AG09309 (cell line): ENCODE results near the gene PDE9A.

Experiments used
- DNase-seq: peaks from one replicate; pipeline ENCODE4 v3.0.0-alpha.2; 2010; ENCODE audit warnings: low read depth
- H3K4me3 ChIP-seq: 2 replicates; pipeline ENCODE4 v1.5.1; 2011; ENCODE audit warnings: mild to moderate bottlenecking, low read depth, low read length, moderate library complexity; ENCODE audit not compliant: control insufficient read depth
- CTCF ChIP-seq: IDR thresholded peaks from 2 replicates; pipeline ENCODE4 v1.5.1; 2011; ENCODE audit warnings: mild to moderate bottlenecking, low read depth, low read length, inconsistent platforms; ENCODE audit not compliant: insufficient read depth, control insufficient read depth; ENCODE audit errors: missing control alignments

The PDE9A gene

GRCh38 chr21:42781971-42782722, 128.7 kb downstream of the PDE9A start:
- DNase-seq: no peak
- H3K4me3 ChIP-seq: no peak overlapping the region
- TF ChIP-seq CTCF: no peak

DNA sequence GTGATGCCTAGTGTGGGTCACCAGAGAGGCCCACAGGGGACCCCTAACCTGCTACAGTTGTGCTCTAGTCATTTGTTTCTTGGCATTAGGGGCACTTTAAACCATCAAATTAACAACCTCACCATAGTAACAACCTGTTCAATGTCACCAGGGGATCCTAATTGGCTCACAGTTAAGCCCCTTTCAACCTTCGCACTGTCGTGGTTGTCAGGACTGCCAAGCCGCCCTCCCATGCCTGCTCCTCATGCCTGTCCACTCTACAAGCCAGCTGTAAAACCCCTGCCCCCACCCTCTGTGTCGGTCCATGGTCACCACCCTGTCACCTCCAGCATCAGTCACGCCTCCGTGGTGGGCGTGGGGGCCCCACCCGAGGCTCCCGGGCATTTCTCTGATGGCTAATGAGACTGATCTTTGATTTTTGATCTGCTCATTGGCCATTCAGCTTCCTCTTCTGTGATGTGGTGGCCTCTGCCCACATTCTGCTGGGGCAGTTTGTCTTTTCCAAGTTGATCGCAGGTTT, 129.4 kb downstream of the PDE9A start:
- no peak for TF ChIP-seq CTCF
- no peak for DNase-seq
- H3K4me3 ChIP-seq: no peak overlapping the region

GRCh38 chr21:42784276-42784675, 130.9 kb downstream of the PDE9A start:
- no peak for TF ChIP-seq CTCF
- no peak overlapping the region for H3K4me3 ChIP-seq
- DNase-seq: no peak

GRCh38 chr21:42784896-42785451, 131.6 kb downstream of the PDE9A start:
- H3K4me3 ChIP-seq: no peak overlapping the region
- DNase-seq: no peak
- no peak for TF ChIP-seq CTCF

DNA sequence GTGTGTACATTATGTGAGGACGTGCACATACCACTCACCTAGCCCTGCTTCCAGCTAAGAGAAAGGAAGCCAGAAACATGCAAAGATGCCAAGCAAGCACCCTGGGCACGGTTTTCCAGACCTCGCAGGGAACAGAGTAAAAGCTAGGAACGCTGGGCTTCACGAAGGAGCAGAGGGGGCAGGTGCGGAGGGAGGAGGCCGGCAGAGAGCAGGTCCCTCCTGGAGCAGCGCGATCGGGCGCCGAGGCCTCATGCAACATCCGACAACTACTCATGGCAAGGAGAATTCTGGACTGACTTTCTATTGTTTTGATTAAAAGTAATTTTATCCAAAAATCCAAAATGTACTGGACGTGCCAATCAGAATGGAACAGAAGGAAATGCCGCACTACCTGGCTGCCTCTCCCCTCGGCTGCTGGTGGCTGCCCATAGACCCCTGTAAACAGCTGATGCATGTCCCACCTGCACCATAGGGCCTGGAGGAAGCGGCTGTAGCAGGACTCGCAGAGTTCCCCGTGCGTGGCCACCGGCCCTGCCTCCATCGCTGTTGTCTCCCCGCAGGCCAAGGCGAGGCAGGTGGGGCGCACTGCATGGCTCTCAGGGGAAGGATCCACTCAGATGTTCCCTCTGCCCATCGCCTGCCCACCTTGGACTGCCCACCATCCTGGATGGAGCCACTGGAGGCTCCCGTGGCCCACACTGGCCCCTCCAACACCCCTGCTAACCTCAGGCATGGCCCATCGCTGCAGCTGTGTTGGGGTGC, 132.4 kb downstream of the PDE9A start:
- DNase-seq: no peak
- TF ChIP-seq CTCF: no peak
- H3K4me3 ChIP-seq: no peak overlapping the region

DNA sequence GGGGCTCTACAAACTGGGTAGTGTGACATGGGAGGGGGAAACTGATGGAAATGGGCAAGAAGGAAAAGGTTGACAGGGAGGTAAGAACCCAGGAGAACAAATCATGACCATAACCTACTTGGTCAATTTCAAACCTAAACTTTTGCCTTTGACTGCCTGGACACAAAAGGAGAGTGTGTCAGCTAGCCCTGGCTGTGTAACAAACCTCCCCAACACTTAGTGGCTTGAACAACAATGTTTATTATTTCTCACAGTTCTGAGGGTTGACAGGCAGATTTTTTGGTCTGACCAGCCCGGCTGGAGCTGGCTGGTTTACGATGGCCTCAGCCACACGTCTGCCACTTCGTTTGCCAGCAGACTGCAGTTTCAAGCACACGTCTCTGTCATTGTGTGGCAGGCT, 133.5 kb downstream of the PDE9A start:
- no peak for TF ChIP-seq CTCF
- DNase-seq: no peak
- H3K4me3 ChIP-seq: no peak overlapping the region
